Measurements from ENCODE around the gene NR2C2AP. TPM values are rescaled to one million over a fixed set of nuclear protein-coding genes. Genes with fewer than 3 reads are reported as not detected.
A peak's percentile ranks its signal among the peaks of the same experiment; 100 is the strongest.

The NR2C2AP gene
- polyA plus RNA-seq, 1 experiment = 12.1 TPM

- no peaks in the 10 kb centered on the region for H3K27me3 ChIP-seq (ENCODE audit: control insufficient read depth, insufficient read depth, low read length)
- no peak for DNase-seq (ENCODE audit: low read depth)
- ChIA-PET POLR2A (interaction anchor here (0.7 to 1.0 kb wide), 2 partner anchors 27 to 53 kb away, joined by 3 to 5 read pairs; no protein-coding TSS in a partner anchor), CTCF (interaction anchor here (0.6 to 1.9 kb wide), 4 partner anchors 10 to 288 kb away, joined by 3 to 5 read pairs (median 4); no protein-coding TSS in a partner anchor)
- H3K36me3 ChIP-seq (ENCODE audit: control insufficient read depth, insufficient read depth, low read length) = peaks cover 14% of the 10 kb centered on the region
- peak overlapping the region; percentile 55 for H3K4me3 ChIP-seq (ENCODE audit: low read depth, low read length)
- no peak for TF ChIP-seq CTCF (IDR thresholded peaks at IDR 0.05; ENCODE audit: insufficient read depth, low read depth, low read length)
These were observed 555 bp downstream of the NR2C2AP start for GRCh38 chr19:19202707-19203011.

GRCh38 chr19:19201697-19202630, 1.2 kb downstream of the NR2C2AP start:
- TF ChIP-seq CTCF (IDR thresholded peaks at IDR 0.05; ENCODE audit: insufficient read depth, low read depth, low read length) = no peak
- POLR2A ChIA-PET = no interaction called here
- H3K27me3 ChIP-seq (ENCODE audit: control insufficient read depth, insufficient read depth, low read length) = no peaks in the 10 kb centered on the region
- peaks cover 19% of the 10 kb centered on the region for H3K36me3 ChIP-seq (ENCODE audit: control insufficient read depth, insufficient read depth, low read length)
- H3K4me3 ChIP-seq (ENCODE audit: low read depth, low read length) = peak overlapping the region; percentile 55
- CTCF ChIA-PET = interaction anchor here (0.6 to 1.9 kb wide), 3 partner anchors 9 to 289 kb away, joined by 3 to 5 read pairs (median 3); no protein-coding TSS in a partner anchor
- DNase-seq (ENCODE audit: low read depth) = no peak

GRCh38 chr19:19193926-19194325, 9.3 kb downstream of the NR2C2AP start:
- Histone ChIP-seq H3K4me3 (ENCODE audit: low read depth, low read length) (no peak overlapping the region; the same call in 1 of the 2 replicates), H3K27me3 (ENCODE audit: control insufficient read depth, insufficient read depth, low read length) (no peaks in the 10 kb centered on the region), H3K36me3 (ENCODE audit: control insufficient read depth, insufficient read depth, low read length) (peaks cover 17% of the 10 kb centered on the region)
- ChIA-PET CTCF (interaction anchor here (1.5 to 2.0 kb wide), 2 partner anchors 9 to 19 kb away, joined by 5 to 7 read pairs; partner anchors contain the start of gene NR2C2AP), POLR2A (no interaction called here)
- DNase-seq (ENCODE audit: low read depth) = no peak
- no peak for TF ChIP-seq CTCF (IDR thresholded peaks at IDR 0.05; ENCODE audit: insufficient read depth, low read depth, low read length)

- ChIA-PET POLR2A (no interaction called here), CTCF (interaction anchor here (0.9 to 1.5 kb wide), 2 partner anchors 10 to 46 kb away, joined by 3 to 5 read pairs; partner anchors contain the start of gene NR2C2AP)
- Histone ChIP-seq H3K36me3 (ENCODE audit: control insufficient read depth, insufficient read depth, low read length) (peaks cover 9% of the 10 kb centered on the region), H3K4me3 (ENCODE audit: low read depth, low read length) (peak overlapping the region; percentile 100), H3K27me3 (ENCODE audit: control insufficient read depth, insufficient read depth, low read length) (no peaks in the 10 kb centered on the region)
- TF ChIP-seq CTCF (IDR thresholded peaks at IDR 0.05; ENCODE audit: insufficient read depth, low read depth, low read length) = no peak
- no peak for DNase-seq (ENCODE audit: low read depth)
These were observed 10.2 kb downstream of the NR2C2AP start for GRCh38 chr19:19192910-19193423.

Measured in BJ (cell line).